ENCODE measurements around the gene CMSS1.

GRCh38 chr3:100069472-100069871, 251.8 kb downstream of the CMSS1 start:
- TF ChIP-seq, protein P1, sequence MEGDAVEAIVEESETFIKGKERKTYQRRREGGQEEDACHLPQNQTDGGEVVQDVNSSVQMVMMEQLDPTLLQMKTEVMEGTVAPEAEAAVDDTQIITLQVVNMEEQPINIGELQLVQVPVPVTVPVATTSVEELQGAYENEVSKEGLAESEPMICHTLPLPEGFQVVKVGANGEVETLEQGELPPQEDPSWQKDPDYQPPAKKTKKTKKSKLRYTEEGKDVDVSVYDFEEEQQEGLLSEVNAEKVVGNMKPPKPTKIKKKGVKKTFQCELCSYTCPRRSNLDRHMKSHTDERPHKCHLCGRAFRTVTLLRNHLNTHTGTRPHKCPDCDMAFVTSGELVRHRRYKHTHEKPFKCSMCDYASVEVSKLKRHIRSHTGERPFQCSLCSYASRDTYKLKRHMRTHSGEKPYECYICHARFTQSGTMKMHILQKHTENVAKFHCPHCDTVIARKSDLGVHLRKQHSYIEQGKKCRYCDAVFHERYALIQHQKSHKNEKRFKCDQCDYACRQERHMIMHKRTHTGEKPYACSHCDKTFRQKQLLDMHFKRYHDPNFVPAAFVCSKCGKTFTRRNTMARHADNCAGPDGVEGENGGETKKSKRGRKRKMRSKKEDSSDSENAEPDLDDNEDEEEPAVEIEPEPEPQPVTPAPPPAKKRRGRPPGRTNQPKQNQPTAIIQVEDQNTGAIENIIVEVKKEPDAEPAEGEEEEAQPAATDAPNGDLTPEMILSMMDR (tag by site-specific recombination; IDR thresholded peaks at IDR 0.05): no peak
- no peak for TF ChIP-seq ZFP37 (tag by site-specific recombination; IDR thresholded peaks at IDR 0.05)
- TF ChIP-seq ZNF169 (tag by site-specific recombination; IDR thresholded peaks at IDR 0.05): no peak
